ENCODE measurements around the gene ASPRV1.

- no peak for TF ChIP-seq REST (IDR thresholded peaks at IDR 0.05; ENCODE audit: insufficient read depth in 1 of 2, low read depth in 2 of 2, low read length in 2 of 2)
- no peak for TF ChIP-seq POLR2AphosphoS5 (IDR thresholded peaks at IDR 0.05; ENCODE audit: low read depth, low read length)
- no peak for TF ChIP-seq SIN3A (IDR thresholded peaks at IDR 0.05; ENCODE audit: borderline replicate concordance, insufficient read depth, low read length)
- no peak for TF ChIP-seq TAF1 (IDR thresholded peaks at IDR 0.05; ENCODE audit: borderline replicate concordance, insufficient read depth, low read length)
- TF ChIP-seq FOXP2 (optimal IDR thresholded peaks at IDR 0.05; ENCODE audit: borderline replicate concordance, extremely low read depth, extremely low read length, insufficient read depth), result no peak
These were observed 16.7 kb downstream of the ASPRV1 start for GRCh38 chr2:69944756-69945155.

Data from PFSK-1 (cell line).